BLaER1 treated with 17β-estradiol and CSF1 and Interleukin-3, amounts not matched to agents 10 nM and 100 nM (cell line): ENCODE results near the gene GPC3.

Source experiments
- H3K27ac ChIP-seq, 11 experiments: shearing (Covaris generic); formaldehyde crosslinking; 2 replicates each; pipeline ENCODE4 v1.8.1; 2022
- H3K27me3 ChIP-seq, 11 experiments: shearing (Covaris generic); formaldehyde crosslinking; 2 replicates each; pipeline ENCODE4 v1.8.1; 2022
- H3K36me3 ChIP-seq, 11 experiments: shearing (Covaris generic); formaldehyde crosslinking; 2 replicates each; pipeline ENCODE4 v1.8.1; 2022
- H3K4me1 ChIP-seq, 10 experiments: shearing (Covaris generic); formaldehyde crosslinking; 2 replicates each; pipeline ENCODE4 v1.8.1; 2022
- H3K4me2 ChIP-seq, 11 experiments: shearing (Covaris generic); formaldehyde crosslinking; 2 replicates each; pipeline ENCODE4 v1.8.1; 2022
- H3K4me3 ChIP-seq, 10 experiments: shearing (Covaris generic); formaldehyde crosslinking; 2 replicates each; pipeline ENCODE4 v1.8.1; 2022
- H3K9ac ChIP-seq, 11 experiments: shearing (Covaris generic); formaldehyde crosslinking; 2 replicates each; pipeline ENCODE4 v1.8.1; 2022
- H3K9me3 ChIP-seq, 11 experiments: shearing (Covaris generic); formaldehyde crosslinking; replicated peaks in 1 of 11; 2 replicates each; pipeline ENCODE4 v1.8.1; 2022
- H4K20me1 ChIP-seq, 11 experiments: shearing (Covaris generic); formaldehyde crosslinking; 2 replicates each; pipeline ENCODE4 v1.8.1; 2022
- Cebpa-rat ChIP-seq, 11 experiments: shearing (Covaris generic); IDR thresholded peaks; 2 replicates each; pipeline ENCODE4 v1.8.1; 2022

Gene GPC3

DNA sequence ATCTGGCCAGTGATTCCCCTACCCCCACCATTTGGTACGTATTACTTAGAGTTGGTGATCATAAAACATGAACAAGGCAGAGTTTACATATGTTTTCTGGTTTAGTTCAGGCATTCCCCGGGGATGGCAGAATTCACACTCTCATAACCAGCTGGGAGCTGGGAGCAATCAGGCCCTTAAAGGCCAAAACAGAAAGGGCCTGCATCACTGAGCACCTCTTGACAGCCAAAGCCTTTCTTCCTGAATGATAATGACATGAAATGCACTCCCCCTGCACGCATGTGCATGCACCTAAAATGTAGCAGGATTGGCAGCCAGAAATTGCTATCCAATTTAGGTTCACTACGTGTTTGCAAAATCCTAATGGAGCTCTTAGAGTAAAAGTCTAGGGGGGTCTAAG is 235.4 kb downstream of the GPC3 start:
- H3K27ac ChIP-seq = peak overlapping the region in 2 of 11 experiments; percentile 1 to 5; a peak in 1 of 22 replicates
- TF ChIP-seq Cebpa-rat (IDR thresholded peaks at IDR 0.05) = no peak
- peak overlapping the region in 4 of 11 experiments; percentile 12 to 57 (median 18); a peak in 2 of 22 replicates for H3K9ac ChIP-seq
- peak overlapping the region; percentile 32 to 74 (median 49); a peak in 21 of 22 replicates for H3K4me2 ChIP-seq
- no peaks in the 10 kb centered on the region for H3K36me3 ChIP-seq
- peaks cover 7 to 55% (median 27%) of the 10 kb centered on the region in 10 experiments for H3K4me1 ChIP-seq
- peaks cover 0 to 4% (median 0%) of the 10 kb centered on the region in 11 experiments; a peak in 1 of 22 replicates for H4K20me1 ChIP-seq
- H3K4me3 ChIP-seq = peak overlapping the region in 1 of 10 experiments; percentile 35; a peak in 2 of 20 replicates
- H3K27me3 ChIP-seq = peaks cover 89 to 100% (median 97%) of the 10 kb centered on the region in 11 experiments
- peaks cover 0 to 9% (median 0%) of the 10 kb centered on the region in 11 experiments; a peak in 3 of 22 replicates for H3K9me3 ChIP-seq

DNA sequence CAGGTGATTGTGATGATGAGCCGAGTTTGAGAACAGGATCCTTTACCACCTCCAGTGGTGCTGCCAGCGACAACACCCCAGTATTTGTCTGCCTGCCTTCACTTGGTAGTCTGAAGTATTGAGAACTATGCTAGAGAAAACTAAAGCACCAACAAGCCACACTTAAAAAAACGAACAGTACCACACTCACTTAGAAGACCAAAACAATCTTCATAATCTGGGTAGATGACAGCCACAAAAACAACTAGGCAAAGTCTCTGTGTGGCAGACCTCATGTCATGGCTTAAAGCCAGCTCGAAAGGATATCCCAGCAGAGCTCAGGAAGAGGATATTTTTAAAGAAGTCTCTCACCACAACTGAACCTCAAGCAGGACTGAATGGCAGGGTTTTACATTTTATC is 236.0 kb downstream of the GPC3 start:
- Histone ChIP-seq H4K20me1 (peaks cover 0 to 4% (median 0%) of the 10 kb centered on the region in 11 experiments; a peak in 1 of 22 replicates), H3K9ac (peak overlapping the region in 3 of 11 experiments; percentile 16 to 57 (median 21); a peak in 2 of 22 replicates), H3K4me1 (peaks cover 7 to 50% (median 21%) of the 10 kb centered on the region in 10 experiments), H3K4me2 (peak overlapping the region; percentile 32 to 74 (median 49); a peak in 21 of 22 replicates), H3K27me3 (peaks cover 83 to 94% (median 91%) of the 10 kb centered on the region in 11 experiments), H3K4me3 (peak overlapping the region in 1 of 10 experiments; percentile 35; a peak in 2 of 20 replicates), H3K9me3 (peaks cover 0 to 9% (median 0%) of the 10 kb centered on the region in 11 experiments; a peak in 3 of 22 replicates), H3K36me3 (no peaks in the 10 kb centered on the region), H3K27ac (peak overlapping the region in 1 of 11 experiments; percentile 1; a peak in 1 of 22 replicates)
- TF ChIP-seq Cebpa-rat (IDR thresholded peaks at IDR 0.05) = no peak

DNA sequence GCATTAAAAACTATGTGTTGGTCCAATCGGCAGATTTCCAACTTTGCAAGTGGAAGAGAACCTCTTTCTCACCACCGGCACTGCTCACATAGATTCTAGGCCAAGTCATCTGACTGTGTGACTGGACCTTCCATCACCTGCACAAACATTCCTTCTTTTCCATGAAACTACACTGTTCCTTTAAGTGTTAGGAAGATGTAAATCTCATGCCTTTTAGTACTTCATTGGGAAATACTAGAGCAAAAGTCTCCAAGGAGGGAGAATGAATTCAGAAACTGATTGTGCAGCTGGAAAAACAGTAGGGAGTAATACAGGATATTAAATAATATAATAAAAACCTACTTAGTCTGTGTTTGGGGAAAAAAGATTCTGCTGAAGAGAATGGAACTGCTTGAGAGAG is 238.2 kb downstream of the GPC3 start:
- no peak overlapping the region for H3K9ac ChIP-seq
- no peaks in the 10 kb centered on the region for H3K9me3 ChIP-seq
- no peak overlapping the region for H3K27ac ChIP-seq
- peaks cover 0 to 4% (median 0%) of the 10 kb centered on the region in 11 experiments; a peak in 1 of 22 replicates for H4K20me1 ChIP-seq
- H3K4me2 ChIP-seq = no peak overlapping the region
- no peak overlapping the region for H3K4me3 ChIP-seq
- peaks cover 80 to 94% (median 91%) of the 10 kb centered on the region in 11 experiments for H3K27me3 ChIP-seq
- H3K4me1 ChIP-seq = peaks cover 7 to 42% (median 19%) of the 10 kb centered on the region in 10 experiments
- H3K36me3 ChIP-seq = no peaks in the 10 kb centered on the region
- TF ChIP-seq Cebpa-rat (IDR thresholded peaks at IDR 0.05) = no peak

DNA sequence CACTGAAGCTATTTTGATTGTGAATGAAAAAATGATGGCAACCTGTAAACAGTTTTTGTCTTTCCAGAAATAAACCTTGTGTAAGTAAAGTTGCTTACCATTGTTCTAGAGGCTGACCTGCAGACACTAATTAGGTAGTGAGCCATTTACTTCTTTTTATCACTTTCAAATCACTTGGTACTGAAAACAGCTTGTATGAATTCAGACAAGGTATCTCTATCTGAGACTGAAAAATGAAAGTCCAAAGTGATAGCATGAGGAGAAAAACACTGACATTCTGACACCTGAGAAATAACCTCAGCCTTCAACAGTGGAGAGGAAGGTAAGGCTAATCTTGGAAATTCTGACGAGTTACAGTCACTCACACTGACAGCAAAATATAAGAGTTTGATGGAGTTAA is 238.8 kb downstream of the GPC3 start:
- peaks cover 85 to 95% (median 92%) of the 10 kb centered on the region in 11 experiments for H3K27me3 ChIP-seq
- no peak overlapping the region for H3K27ac ChIP-seq

DNA sequence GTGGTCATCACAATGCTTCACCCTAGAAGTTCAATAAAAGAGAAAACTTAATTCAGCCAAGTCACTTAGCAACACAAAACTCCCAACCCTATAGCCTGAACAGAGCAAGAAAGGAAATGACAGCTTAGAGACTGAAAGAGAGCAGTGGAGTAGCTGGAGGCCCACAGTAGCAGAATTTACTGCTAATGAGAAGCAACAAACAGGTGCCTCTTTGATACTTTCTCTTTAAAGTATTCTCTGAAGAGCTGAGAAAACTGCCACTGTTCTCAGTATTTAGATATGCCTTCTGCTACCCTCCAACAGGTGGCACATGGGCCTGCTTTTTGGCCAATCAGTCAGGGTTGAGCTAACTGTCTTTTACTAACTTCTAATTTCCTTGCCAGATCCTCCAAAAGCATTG is 240.0 kb downstream of the GPC3 start:
- H3K27me3 ChIP-seq = peaks cover 85 to 95% (median 93%) of the 10 kb centered on the region in 11 experiments
- peak overlapping the region in 2 of 11 experiments; percentile 6 to 8; a peak in 3 of 22 replicates for H3K4me2 ChIP-seq
- no peak for TF ChIP-seq Cebpa-rat (IDR thresholded peaks at IDR 0.05)
- no peaks in the 10 kb centered on the region for H3K36me3 ChIP-seq
- H3K4me3 ChIP-seq = no peak overlapping the region
- H4K20me1 ChIP-seq = peaks cover 0 to 4% (median 0%) of the 10 kb centered on the region in 11 experiments; a peak in 1 of 22 replicates
- H3K27ac ChIP-seq = no peak overlapping the region
- peaks cover 7 to 34% (median 17%) of the 10 kb centered on the region in 10 experiments for H3K4me1 ChIP-seq
- H3K9ac ChIP-seq = no peak overlapping the region
- H3K9me3 ChIP-seq = no peaks in the 10 kb centered on the region

More for the DNA sequence above, 238.8 kb downstream of the GPC3 start:
- Histone ChIP-seq H4K20me1 (peaks cover 0 to 4% (median 0%) of the 10 kb centered on the region in 11 experiments; a peak in 1 of 22 replicates), H3K4me1 (peaks cover 7 to 42% (median 19%) of the 10 kb centered on the region in 10 experiments), H3K4me3 (no peak overlapping the region), H3K36me3 (no peaks in the 10 kb centered on the region), H3K9ac (no peak overlapping the region), H3K9me3 (no peaks in the 10 kb centered on the region), H3K4me2 (no peak overlapping the region)
- no peak for TF ChIP-seq Cebpa-rat (IDR thresholded peaks at IDR 0.05)

DNA sequence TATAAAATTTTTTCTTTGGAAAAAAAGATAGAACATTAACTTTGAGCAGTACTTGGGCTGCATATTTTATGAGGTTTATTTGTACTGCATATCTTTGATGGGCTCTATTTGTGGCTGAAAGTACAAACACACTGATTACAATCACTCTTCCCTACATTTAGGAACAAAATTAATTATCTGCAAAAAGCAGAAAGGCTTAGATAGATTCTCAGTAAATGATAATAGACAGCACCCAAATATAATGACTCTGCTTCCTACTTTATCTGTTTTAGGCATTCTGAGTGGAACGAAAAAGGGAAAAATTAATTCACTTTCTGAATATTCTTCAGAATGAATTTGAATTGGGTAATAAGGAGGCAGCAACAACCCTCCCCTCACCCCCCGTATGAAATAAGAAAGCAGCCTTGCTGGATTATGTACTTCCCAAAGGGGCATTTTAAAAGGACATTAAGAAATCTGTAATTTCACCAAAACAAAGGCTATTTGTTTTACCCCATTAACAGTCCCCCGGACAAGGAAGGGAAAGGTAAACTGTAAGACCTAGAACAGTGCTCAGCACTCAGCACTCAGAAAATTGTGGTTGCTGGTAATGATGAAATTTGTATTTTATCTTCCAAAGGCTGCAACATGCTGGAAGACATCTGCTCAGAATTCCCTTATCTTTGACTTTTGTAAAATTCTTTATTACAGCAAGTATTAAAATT is 242.6 kb downstream of the GPC3 start:
- Histone ChIP-seq H3K36me3 (no peaks in the 10 kb centered on the region), H3K4me2 (no peak overlapping the region), H3K9me3 (no peaks in the 10 kb centered on the region), H3K9ac (no peak overlapping the region), H4K20me1 (no peaks in the 10 kb centered on the region), H3K27ac (no peak overlapping the region), H3K4me1 (peaks cover 0 to 12% (median 0%) of the 10 kb centered on the region in 10 experiments; a peak in 5 of 20 replicates), H3K27me3 (peaks cover 83 to 95% (median 93%) of the 10 kb centered on the region in 11 experiments), H3K4me3 (no peak overlapping the region)
- TF ChIP-seq Cebpa-rat (IDR thresholded peaks at IDR 0.05) = no peak

DNA sequence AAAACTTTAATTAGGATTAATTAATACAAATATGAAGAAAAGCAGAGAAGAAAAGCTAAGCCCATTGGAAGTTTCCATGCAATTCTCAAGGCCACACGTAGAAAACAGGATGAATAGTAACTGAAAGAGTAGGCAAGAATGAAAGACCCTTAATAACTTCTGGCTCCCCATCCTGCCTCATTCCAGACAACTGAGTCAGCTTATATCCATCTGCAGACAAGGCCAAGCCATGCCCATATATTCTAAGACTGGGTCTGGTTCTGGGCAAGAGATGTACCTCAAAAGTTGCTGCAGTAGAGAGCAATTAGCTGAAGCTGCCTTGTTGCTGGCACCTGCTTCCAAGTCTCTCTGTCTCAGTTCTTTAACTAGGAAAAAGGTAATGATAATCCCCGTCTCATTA is 244.1 kb downstream of the GPC3 start:
- Histone ChIP-seq H4K20me1 (no peaks in the 10 kb centered on the region), H3K9ac (no peak overlapping the region), H3K9me3 (no peaks in the 10 kb centered on the region), H3K27me3 (peaks cover 83 to 95% (median 93%) of the 10 kb centered on the region in 11 experiments), H3K36me3 (no peaks in the 10 kb centered on the region), H3K27ac (no peak overlapping the region), H3K4me1 (peaks cover 0 to 12% (median 0%) of the 10 kb centered on the region in 10 experiments; a peak in 5 of 20 replicates), H3K4me2 (no peak overlapping the region), H3K4me3 (no peak overlapping the region)
- TF ChIP-seq Cebpa-rat (IDR thresholded peaks at IDR 0.05) = no peak

DNA sequence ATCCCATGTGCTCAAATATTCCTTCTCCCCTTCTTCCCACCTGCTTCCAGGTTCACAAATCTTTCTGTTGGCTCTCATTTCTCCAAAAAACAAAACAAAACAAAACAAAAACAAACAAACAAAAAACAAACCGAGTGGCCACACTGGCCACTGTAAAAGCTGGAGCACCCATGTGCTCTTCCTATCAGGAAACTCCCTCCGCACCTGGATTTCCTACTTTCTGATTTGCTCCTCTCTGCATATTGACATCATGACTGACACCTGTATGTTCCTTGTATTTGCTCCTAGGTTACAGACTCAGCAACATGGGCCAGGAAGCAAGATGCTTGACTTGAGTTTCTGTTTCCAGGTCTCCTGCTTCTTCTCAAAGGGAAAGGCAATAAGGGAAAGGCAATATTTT is 258.8 kb downstream of the GPC3 start:
- H3K4me2 ChIP-seq = no peak overlapping the region

DNA sequence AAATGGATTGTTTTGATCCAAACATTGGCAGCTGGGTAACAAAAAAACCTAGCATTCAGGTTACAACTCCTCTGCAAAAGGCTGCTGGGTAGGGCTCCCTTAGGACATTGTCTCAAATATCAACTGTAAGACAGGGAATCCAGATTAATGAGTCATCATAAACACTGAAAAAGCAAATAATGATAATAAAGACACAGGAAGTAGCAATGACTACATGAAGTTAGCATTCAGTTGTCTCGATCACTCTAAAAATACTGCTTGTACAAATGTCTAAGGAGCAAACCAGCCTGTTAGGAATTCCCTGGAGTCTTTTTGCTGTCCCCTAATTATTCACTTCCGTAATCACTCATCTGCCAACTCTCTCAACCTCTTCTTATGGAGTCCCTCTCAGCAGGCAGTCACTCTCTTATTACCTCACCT is 259.2 kb downstream of the GPC3 start:
- Histone ChIP-seq H3K27ac (no peak overlapping the region), H3K4me3 (no peak overlapping the region), H3K9ac (no peak overlapping the region), H4K20me1 (no peaks in the 10 kb centered on the region; a peak in 1 of 22 replicates), H3K4me2 (no peak overlapping the region), H3K36me3 (no peaks in the 10 kb centered on the region), H3K27me3 (peaks cover 97 to 100% (median 99%) of the 10 kb centered on the region in 11 experiments), H3K9me3 (no peaks in the 10 kb centered on the region), H3K4me1 (no peaks in the 10 kb centered on the region)
- no peak for TF ChIP-seq Cebpa-rat (IDR thresholded peaks at IDR 0.05)

More for the DNA sequence above, 258.8 kb downstream of the GPC3 start:
- no peak for TF ChIP-seq Cebpa-rat (IDR thresholded peaks at IDR 0.05)
- Histone ChIP-seq H3K9ac (no peak overlapping the region), H3K4me3 (no peak overlapping the region), H3K36me3 (no peaks in the 10 kb centered on the region), H3K4me1 (no peaks in the 10 kb centered on the region), H3K27ac (no peak overlapping the region), H3K27me3 (peaks cover 97 to 100% (median 99%) of the 10 kb centered on the region in 11 experiments), H4K20me1 (no peaks in the 10 kb centered on the region; a peak in 1 of 22 replicates), H3K9me3 (peaks cover 0 to 2% (median 0%) of the 10 kb centered on the region in 11 experiments; a peak in 2 of 22 replicates)
